Measurements from ENCODE around the gene TMEM256. TPM values are rescaled to one million over a fixed set of nuclear protein-coding genes. Genes with fewer than 3 reads are reported as not detected.

Gene TMEM256
- total and polyA plus RNA-seq, 9 of the 15 experiments (the other 6 are each of a cell fraction or from before 2014, with no cell fraction given): 43.4 to 177 (median 68.5) TPM

- no peak for TF ChIP-seq ZNF407 (IDR thresholded peaks at IDR 0.05; ENCODE audit: low read depth)
- TF ChIP-seq, protein P1, sequence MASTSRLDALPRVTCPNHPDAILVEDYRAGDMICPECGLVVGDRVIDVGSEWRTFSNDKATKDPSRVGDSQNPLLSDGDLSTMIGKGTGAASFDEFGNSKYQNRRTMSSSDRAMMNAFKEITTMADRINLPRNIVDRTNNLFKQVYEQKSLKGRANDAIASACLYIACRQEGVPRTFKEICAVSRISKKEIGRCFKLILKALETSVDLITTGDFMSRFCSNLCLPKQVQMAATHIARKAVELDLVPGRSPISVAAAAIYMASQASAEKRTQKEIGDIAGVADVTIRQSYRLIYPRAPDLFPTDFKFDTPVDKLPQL (IDR thresholded peaks at IDR 0.05; ENCODE audit: extremely low read depth, insufficient read length): no peak
These were observed 39.9 kb upstream of the TMEM256 start (continued) for GRCh38 chr17:7443499-7444485.
